Chondrocyte (in vitro differentiated cells): ENCODE measurements around the gene SEMA6A. TPM values are rescaled to one million over a fixed set of nuclear protein-coding genes. Genes with fewer than 3 reads are reported as not detected.

ENCODE experiments used
- DNase-seq: peaks from one replicate; pipeline ENCODE4 v3.0.0; 2021; ENCODE audit warnings: mixed read lengths, low spot score
- H3K27ac Mint-ChIP-seq: one replicate; pipeline ENCODE4 v1.8.0; 2021; ENCODE audit warnings: mild to moderate bottlenecking, moderate library complexity, mixed read lengths; ENCODE audit not compliant: unreplicated experiment
- H3K27me3 Mint-ChIP-seq: 2 replicates; pipeline ENCODE4 v1.8.0; 2021; ENCODE audit warnings: low read depth, mixed read lengths
- H3K36me3 Mint-ChIP-seq: 2 replicates; pipeline ENCODE4 v1.8.0; 2021; ENCODE audit warnings: low read depth, mixed read lengths
- H3K4me1 Mint-ChIP-seq: 2 replicates; pipeline ENCODE4 v1.8.0; 2021; ENCODE audit warnings: low read depth, mild to moderate bottlenecking, mixed read lengths
- H3K4me3 Mint-ChIP-seq: one replicate; pipeline ENCODE4 v1.8.0; 2021; ENCODE audit warnings: mild to moderate bottlenecking, moderate library complexity, mixed read lengths; ENCODE audit not compliant: unreplicated experiment
- H3K9me3 Mint-ChIP-seq: 2 replicates; pipeline ENCODE4 v1.8.0; 2021; ENCODE audit warnings: low read depth, mixed read lengths
- total RNA-seq: library from RNA; stranded (reverse); gene quantifications from 3 replicates; pipeline ENCODE4 v1.2.1, GENCODE V29; 2021
- TF ChIP-seq, protein P1 (sequence below): fragments of 200-600 bp; sonication (generic); IDR thresholded peaks from 2 replicates; pipeline ENCODE4 v1.5.0; 2021; ENCODE audit warnings: antibody characterized with exemption, mild to moderate bottlenecking, moderate library complexity

The SEMA6A gene
- total RNA-seq, 1 donor from 2014 or later = 3.9 TPM

- Mint-ChIP-seq H3K4me1 (no peaks in the 10 kb centered on the region), H3K4me3 (no peak overlapping the region), H3K9me3 (no peaks in the 10 kb centered on the region), H3K36me3 (no peaks in the 10 kb centered on the region), H3K27me3 (no peaks in the 10 kb centered on the region), H3K27ac (no peak overlapping the region)
- TF ChIP-seq, protein P1, sequence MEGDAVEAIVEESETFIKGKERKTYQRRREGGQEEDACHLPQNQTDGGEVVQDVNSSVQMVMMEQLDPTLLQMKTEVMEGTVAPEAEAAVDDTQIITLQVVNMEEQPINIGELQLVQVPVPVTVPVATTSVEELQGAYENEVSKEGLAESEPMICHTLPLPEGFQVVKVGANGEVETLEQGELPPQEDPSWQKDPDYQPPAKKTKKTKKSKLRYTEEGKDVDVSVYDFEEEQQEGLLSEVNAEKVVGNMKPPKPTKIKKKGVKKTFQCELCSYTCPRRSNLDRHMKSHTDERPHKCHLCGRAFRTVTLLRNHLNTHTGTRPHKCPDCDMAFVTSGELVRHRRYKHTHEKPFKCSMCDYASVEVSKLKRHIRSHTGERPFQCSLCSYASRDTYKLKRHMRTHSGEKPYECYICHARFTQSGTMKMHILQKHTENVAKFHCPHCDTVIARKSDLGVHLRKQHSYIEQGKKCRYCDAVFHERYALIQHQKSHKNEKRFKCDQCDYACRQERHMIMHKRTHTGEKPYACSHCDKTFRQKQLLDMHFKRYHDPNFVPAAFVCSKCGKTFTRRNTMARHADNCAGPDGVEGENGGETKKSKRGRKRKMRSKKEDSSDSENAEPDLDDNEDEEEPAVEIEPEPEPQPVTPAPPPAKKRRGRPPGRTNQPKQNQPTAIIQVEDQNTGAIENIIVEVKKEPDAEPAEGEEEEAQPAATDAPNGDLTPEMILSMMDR = no peak
- DNase-seq = no peak
Measured at GRCh38 chr5:116428966-116429365, 145.7 kb downstream of the SEMA6A start.

DNA sequence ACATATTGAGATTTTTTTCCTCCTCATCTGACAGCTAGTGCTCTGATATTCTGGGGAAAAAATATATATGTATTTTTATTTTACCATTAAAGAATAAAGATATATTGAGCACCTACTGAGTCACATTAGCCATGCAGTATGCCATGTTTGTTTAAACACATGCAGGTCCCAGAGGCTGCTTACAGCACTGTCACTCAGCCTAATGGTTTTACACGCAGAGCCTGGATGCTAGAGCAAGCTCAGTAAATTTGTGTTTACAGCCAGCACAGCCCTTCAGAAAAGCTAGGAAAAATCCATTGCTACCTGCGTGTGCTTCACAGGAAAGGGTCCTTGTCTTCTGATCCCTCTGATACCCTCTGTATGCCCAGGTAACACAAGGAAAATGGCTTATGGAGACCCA is 146.2 kb downstream of the SEMA6A start:
- Mint-ChIP-seq H3K27ac (no peak overlapping the region), H3K27me3 (no peaks in the 10 kb centered on the region), H3K4me3 (no peak overlapping the region), H3K36me3 (no peaks in the 10 kb centered on the region), H3K9me3 (no peaks in the 10 kb centered on the region), H3K4me1 (no peaks in the 10 kb centered on the region)
- DNase-seq = no peak
- TF ChIP-seq, protein P1 = no peak

DNA sequence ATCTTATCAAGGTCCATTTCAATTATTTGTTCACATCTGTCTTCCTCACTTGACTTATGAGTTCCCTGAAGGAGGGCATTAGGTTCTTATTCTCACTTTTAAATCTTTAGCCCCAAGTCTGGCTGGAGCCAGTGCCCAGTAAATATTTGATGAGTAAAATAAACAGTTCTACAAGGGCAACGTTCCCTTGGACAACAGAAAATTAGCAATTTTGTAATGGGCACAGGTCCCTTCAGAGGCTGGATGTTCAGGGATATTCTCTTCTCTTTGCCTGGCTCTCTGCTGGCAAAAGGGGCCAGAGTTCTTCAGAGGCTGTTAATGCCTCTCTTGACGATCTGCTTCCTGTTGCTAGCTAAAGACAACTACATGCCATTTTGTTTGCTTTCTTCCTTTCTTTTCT is 149.7 kb downstream of the SEMA6A start:
- no peaks in the 10 kb centered on the region for H3K9me3 Mint-ChIP-seq
- no peaks in the 10 kb centered on the region for H3K36me3 Mint-ChIP-seq
- no peak for DNase-seq
- H3K27me3 Mint-ChIP-seq = no peaks in the 10 kb centered on the region
- H3K27ac Mint-ChIP-seq = no peak overlapping the region
- TF ChIP-seq, protein P1 = no peak
- no peaks in the 10 kb centered on the region for H3K4me1 Mint-ChIP-seq
- no peak overlapping the region for H3K4me3 Mint-ChIP-seq

GRCh38 chr5:116424258-116424615 is 150.4 kb downstream of the SEMA6A start:
- no peak for DNase-seq
- H3K4me1 Mint-ChIP-seq = no peaks in the 10 kb centered on the region
- no peaks in the 10 kb centered on the region for H3K27me3 Mint-ChIP-seq
- H3K27ac Mint-ChIP-seq = no peak overlapping the region
- no peaks in the 10 kb centered on the region for H3K9me3 Mint-ChIP-seq
- TF ChIP-seq, protein P1 = no peak
- no peaks in the 10 kb centered on the region for H3K36me3 Mint-ChIP-seq
- H3K4me3 Mint-ChIP-seq = no peak overlapping the region

DNA sequence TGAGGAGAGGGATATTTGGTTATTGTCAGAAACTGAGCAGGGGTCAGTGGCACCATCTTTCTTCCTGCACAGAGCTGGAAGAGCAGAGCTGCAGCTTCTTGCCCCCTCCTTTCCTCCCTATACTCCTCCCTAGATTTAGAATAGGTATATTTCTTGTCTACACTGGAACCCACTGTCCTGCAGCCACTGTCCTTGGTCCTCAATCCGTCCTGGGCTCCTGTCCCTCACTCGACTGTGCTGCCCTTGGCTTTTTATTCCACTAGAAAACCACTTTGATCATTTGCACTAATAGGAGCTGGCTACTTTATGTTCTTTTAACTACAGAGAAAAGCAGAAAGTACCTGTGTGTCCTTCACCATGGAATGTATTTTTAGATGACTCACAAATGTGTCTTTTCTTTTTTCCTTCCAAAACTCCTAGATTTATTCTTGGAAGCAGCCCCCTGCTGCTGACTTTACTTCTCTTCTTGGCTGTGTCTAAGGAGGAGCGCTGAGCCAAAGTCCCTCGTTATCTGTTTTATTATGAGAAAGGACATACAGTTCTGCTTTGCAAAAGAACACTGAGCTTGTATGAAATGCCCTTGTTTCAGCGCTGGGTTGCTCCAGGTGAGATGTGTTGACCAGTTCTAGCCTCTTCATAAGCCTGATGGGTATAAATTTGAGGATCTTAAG is 150.9 kb downstream of the SEMA6A start:
- H3K4me3 Mint-ChIP-seq = no peak overlapping the region
- TF ChIP-seq, protein P1 = no peak
- H3K27me3 Mint-ChIP-seq = no peaks in the 10 kb centered on the region
- no peaks in the 10 kb centered on the region for H3K4me1 Mint-ChIP-seq
- no peak overlapping the region for H3K27ac Mint-ChIP-seq
- H3K9me3 Mint-ChIP-seq = no peaks in the 10 kb centered on the region
- H3K36me3 Mint-ChIP-seq = no peaks in the 10 kb centered on the region
- no peak for DNase-seq
